Uterus (tissue), 2 donors: ENCODE data around the gene LILRA5.
"Not testable (repeated sequence)": the region's sequence is repeated elsewhere in the genome, so short reads cannot be mapped to it uniquely, and the experiment has no call there.

Source experiments
- CTCF ChIP-seq, 4 experiments: fragments of 200-600 bp in 2 of 4; fragments of 450-650 bp in 2 of 4; sonication (generic) in 2 of 4; IDR thresholded peaks; one replicate each; pipeline ENCODE4 v1.5.1; 2016 to 2019; ENCODE audit warnings: antibody characterized with exemption in 4 of 4, mild to moderate bottlenecking in 2 of 4, moderate library complexity in 1 of 4
- POLR2A ChIP-seq, 2 donors: fragments of 450-650 bp; IDR thresholded peaks; one replicate each; pipeline ENCODE4 v1.6.1; 2016; ENCODE audit warnings: antibody characterized with exemption in 2 of 2, mild to moderate bottlenecking in 1 of 2, moderate library complexity in 1 of 2

GRCh38 chr19:54277111-54277615 is 35.8 kb downstream of the LILRA5 start:
- TF ChIP-seq POLR2A, CTCF (IDR thresholded peaks at IDR 0.05): not testable (repeated sequence)
